Breast epithelium (tissue), 4 donors: ENCODE data around the gene LRRC36. TPM values are rescaled to one million over a fixed set of nuclear protein-coding genes. Genes with fewer than 3 reads are reported as not detected.

Experiments used
- DNase-seq, 2 donors: peaks; one replicate each; pipeline ENCODE4 v3.0.0-alpha.2; 2019; ENCODE audit warnings: low spot score in 2 of 2
- H3K27ac ChIP-seq, 2 donors: fragments of 200-600 bp; sonication (generic) in 1 of 2; one replicate each; pipeline ENCODE4 v1.5.1; 2016 to 2019; ENCODE audit warnings: mild to moderate bottlenecking in 1 of 2
- H3K27me3 ChIP-seq, 2 donors: fragments of 200-600 bp; sonication (generic) in 1 of 2; one replicate each; pipeline versions ENCODE4 v1.5.1 to v1.6.0; 2017 to 2019; ENCODE audit warnings: control low read depth in 1 of 2, mild to moderate bottlenecking in 1 of 2
- H3K36me3 ChIP-seq: fragments of 200-600 bp; one replicate; pipeline ENCODE4 v1.5.1; 2019
- H3K4me1 ChIP-seq, 2 donors: fragments of 200-600 bp; sonication (generic); one replicate each; pipeline ENCODE4 v1.5.1; 2016 to 2019; ENCODE audit warnings: control low read depth in 1 of 2
- H3K4me3 ChIP-seq, 3 donors: fragments of 200-600 bp; sonication (generic); 1 replicate in 2 of 3; 2 replicates in 1 of 3; pipeline ENCODE4 v1.5.1; 2016 to 2019; ENCODE audit warnings: mild to moderate bottlenecking in 3 of 3, moderate library complexity in 2 of 3
- H3K9me3 ChIP-seq, 2 donors: fragments of 200-600 bp; sonication (generic) in 1 of 2; one replicate each; pipeline ENCODE4 v1.5.1; 2016 to 2019; ENCODE audit warnings: control low read depth in 1 of 2
- CTCF ChIP-seq, 3 donors: fragments of 450-650 bp; IDR thresholded peaks; one replicate each; pipeline ENCODE4 v1.5.1; 2016 to 2017; ENCODE audit warnings: antibody characterized with exemption in 3 of 3, mild to moderate bottlenecking in 3 of 3, moderate library complexity in 3 of 3
- POLR2A ChIP-seq: fragments of 450-650 bp; IDR thresholded peaks from one replicate; pipeline ENCODE4 v1.6.1; 2016; ENCODE audit warnings: antibody characterized with exemption, mild to moderate bottlenecking, moderate library complexity
- POLR2AphosphoS5 ChIP-seq, 3 donors: sonication (generic); formaldehyde crosslinking; IDR thresholded peaks; one replicate each; pipeline ENCODE4 v1.6.1; 2017; ENCODE audit warnings: antibody characterized with exemption in 3 of 3
- intact Hi-C: fragments of 100-400 bp; cut with DNase I; formaldehyde crosslinking; loops from one replicate; pipeline ENCODE4 v1.15.1; 2023; ENCODE audit warnings: low total_unique reads
- total RNA-seq, 3 donors: library from RNA; depleted of rRNA; stranded (reverse); fragments of >200 nt; gene quantifications; one replicate each; pipeline ENCODE4 v1.1.0, GENCODE V29; 2016

Gene LRRC36
- total RNA-seq, 3 donors from 2014 or later: 0.16 to 3.3 (median 0.59) TPM

- H3K36me3 ChIP-seq: no peaks in the 10 kb centered on the region
- no peaks in the 10 kb centered on the region for H3K4me1 ChIP-seq
- no peak for DNase-seq
- intact Hi-C loops: no loop called here
- no peak for TF ChIP-seq CTCF (IDR thresholded peaks at IDR 0.05)
- no peak for TF ChIP-seq POLR2AphosphoS5 (IDR thresholded peaks at IDR 0.05)
- TF ChIP-seq POLR2A: no peak
- no peaks in the 10 kb centered on the region for H3K27me3 ChIP-seq
- H3K4me3 ChIP-seq: no peak overlapping the region
- H3K9me3 ChIP-seq: no peaks in the 10 kb centered on the region
- H3K27ac ChIP-seq: no peak overlapping the region
These were observed 9.5 kb downstream of the LRRC36 start for GRCh38 chr16:67336116-67336515.

GRCh38 chr16:67336648-67337047, 10.0 kb downstream of the LRRC36 start:
- no peaks in the 10 kb centered on the region for H3K36me3 ChIP-seq
- intact Hi-C loops: no loop called here

GRCh38 chr16:67339453-67339852, 12.8 kb downstream of the LRRC36 start:
- no peaks in the 10 kb centered on the region for H3K36me3 ChIP-seq
- H3K27me3 ChIP-seq: no peaks in the 10 kb centered on the region
- no peaks in the 10 kb centered on the region for H3K4me1 ChIP-seq
- no peaks in the 10 kb centered on the region for H3K9me3 ChIP-seq
- intact Hi-C loops: no loop called here
- H3K27ac ChIP-seq: no peak overlapping the region
- no peak for TF ChIP-seq POLR2A
- no peak for TF ChIP-seq POLR2AphosphoS5 (IDR thresholded peaks at IDR 0.05)
- no peak for TF ChIP-seq CTCF (IDR thresholded peaks at IDR 0.05)
- no peak for DNase-seq
- no peak overlapping the region for H3K4me3 ChIP-seq

More at GRCh38 chr16:67336648-67337047, 10.0 kb downstream of the LRRC36 start:
- no peak for TF ChIP-seq POLR2A
- no peak for TF ChIP-seq POLR2AphosphoS5 (IDR thresholded peaks at IDR 0.05)
- no peak for TF ChIP-seq CTCF (IDR thresholded peaks at IDR 0.05)
- no peaks in the 10 kb centered on the region for H3K9me3 ChIP-seq
- H3K27ac ChIP-seq: no peak overlapping the region
- H3K4me3 ChIP-seq: no peak overlapping the region
- H3K4me1 ChIP-seq: no peaks in the 10 kb centered on the region
- no peak for DNase-seq
- H3K27me3 ChIP-seq: no peaks in the 10 kb centered on the region

- H3K36me3 ChIP-seq: no peaks in the 10 kb centered on the region
- intact Hi-C loops: no loop called here
- no peaks in the 10 kb centered on the region for H3K27me3 ChIP-seq
- no peak overlapping the region for H3K4me3 ChIP-seq
- no peak for TF ChIP-seq CTCF (IDR thresholded peaks at IDR 0.05)
- TF ChIP-seq POLR2AphosphoS5 (IDR thresholded peaks at IDR 0.05): no peak
- TF ChIP-seq POLR2A: no peak
- H3K9me3 ChIP-seq: no peaks in the 10 kb centered on the region
- no peak overlapping the region for H3K27ac ChIP-seq
- DNase-seq: no peak
- no peaks in the 10 kb centered on the region for H3K4me1 ChIP-seq
These were observed 14.6 kb downstream of the LRRC36 start for GRCh38 chr16:67341250-67341649.

- Histone ChIP-seq H3K9me3 (no peaks in the 10 kb centered on the region), H3K36me3 (no peaks in the 10 kb centered on the region)
These were observed 16.0 kb downstream of the LRRC36 start for GRCh38 chr16:67342616-67343015.

More at GRCh38 chr16:67342616-67343015, 16.0 kb downstream of the LRRC36 start:
- H3K27ac ChIP-seq: no peak overlapping the region
- intact Hi-C loops: no loop called here
- no peak overlapping the region for H3K4me3 ChIP-seq
- H3K27me3 ChIP-seq: no peaks in the 10 kb centered on the region
- DNase-seq: no peak
- H3K4me1 ChIP-seq: no peaks in the 10 kb centered on the region
- TF ChIP-seq POLR2AphosphoS5 (IDR thresholded peaks at IDR 0.05) (no peak), CTCF (IDR thresholded peaks at IDR 0.05) (no peak), POLR2A (no peak)
